Measurements from ENCODE around the gene GCH1.

Gene GCH1

DNA sequence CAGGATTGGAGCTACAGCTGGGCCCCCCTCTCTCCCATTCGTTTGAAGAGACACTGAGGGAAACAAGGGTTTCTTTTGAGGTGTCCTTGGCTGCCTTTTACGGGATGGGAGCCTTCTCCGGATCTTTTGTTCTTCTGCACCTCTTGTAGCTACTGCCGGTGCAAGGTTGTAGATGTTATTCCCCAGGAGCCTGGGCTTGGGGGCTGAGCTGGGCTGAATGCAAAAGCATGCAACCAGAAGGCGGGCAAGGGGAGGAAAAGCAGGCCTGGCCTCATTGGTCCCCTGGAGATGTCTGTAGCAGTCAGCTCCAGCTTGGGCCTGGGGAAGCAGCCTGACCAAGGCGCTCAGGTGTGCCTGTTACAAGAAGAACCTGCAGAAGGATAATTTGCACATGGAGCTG is 110.3 kb downstream of the GCH1 start:
- DNase-seq = no peak

All from suppressor macrophage treated with lipopolysaccharide for 4 hours (primary cell).